HG03442 (cell line): Measurements from ENCODE around the gene CYP2W1.
A peak's percentile ranks its signal among the peaks of the same experiment; 100 is the strongest.

Source experiments
- ATAC-seq: cut with Tn5 transposase; IDR thresholded peaks from one replicate; pipeline ENCODE4 v1.9.1; 2021; ENCODE audit warnings: mild to moderate bottlenecking, moderate library complexity; ENCODE audit not compliant: unreplicated experiment

CYP2W1 gene

DNA sequence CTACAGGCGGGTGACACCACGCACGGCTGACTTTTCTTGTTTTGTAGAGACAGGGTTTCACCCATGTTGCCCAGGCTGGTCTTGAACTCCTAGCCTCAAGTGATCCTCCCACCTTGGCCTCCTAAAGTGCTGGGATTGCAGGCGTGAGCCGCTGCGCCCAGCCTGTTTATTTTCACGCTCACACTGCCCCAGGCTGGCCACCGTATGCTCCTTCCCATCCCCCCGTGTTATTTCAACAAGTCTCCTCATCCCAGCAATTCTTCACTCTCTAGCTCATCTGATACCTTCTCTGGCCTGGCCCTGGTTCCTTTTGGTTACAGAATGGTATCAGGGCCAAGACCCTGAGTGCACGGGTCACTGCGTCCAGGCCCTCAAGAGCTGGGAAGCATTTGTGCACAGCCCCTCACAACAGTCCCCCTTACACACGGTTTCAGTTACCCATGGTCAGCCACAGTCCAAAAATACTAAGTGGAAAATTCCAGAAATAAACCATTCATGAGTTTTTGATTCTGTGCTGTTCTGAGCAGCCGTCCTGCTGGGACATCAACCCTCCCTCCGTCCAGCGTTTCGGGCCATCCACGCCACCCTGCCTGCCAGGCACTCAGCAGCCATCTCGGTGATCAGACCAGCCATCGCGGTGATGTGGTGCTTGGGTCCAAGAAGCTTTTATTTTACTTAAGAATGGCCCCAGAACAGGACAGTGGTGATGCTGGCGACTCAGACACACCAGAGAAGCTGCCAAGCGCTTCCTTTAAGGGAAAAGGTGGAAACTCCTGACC, 16.5 kb upstream of the CYP2W1 start:
- ATAC-seq: no peak

DNA sequence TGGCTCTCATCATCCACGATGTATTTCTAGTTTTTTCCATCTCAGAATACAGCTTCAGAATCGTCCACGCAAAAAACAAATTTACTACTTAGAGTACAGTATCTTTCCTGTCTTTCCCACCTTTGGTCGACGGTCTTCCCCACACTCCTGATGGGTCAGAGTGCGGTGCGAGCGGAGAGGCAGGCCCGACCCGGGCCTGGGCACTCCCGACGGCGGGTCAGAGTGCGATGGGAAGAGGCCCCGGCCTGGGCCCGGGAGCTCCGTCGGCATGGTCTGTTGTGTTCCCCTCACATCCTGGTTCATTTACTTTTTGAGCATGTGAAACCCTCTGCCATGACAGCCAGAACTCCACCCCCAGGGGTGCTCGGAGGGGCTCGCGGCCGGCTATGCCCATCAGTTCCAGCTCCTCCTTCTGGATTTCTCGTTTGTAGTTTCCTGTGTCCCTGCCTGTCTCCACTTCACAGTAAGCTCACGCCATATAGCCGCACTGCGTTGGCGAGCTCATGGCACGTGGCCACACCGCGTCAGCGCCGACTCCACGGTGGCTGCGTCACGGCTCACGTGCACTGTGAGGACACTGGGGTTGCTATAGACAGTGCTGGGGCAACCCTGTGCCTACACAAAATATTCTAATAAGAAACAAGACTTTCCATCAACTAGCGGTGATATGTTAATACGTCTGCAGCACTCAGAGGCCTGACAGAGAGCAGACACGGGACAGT, 15.5 kb upstream of the CYP2W1 start:
- ATAC-seq: no peak

GRCh38 chr7:968205-969105, 14.5 kb upstream of the CYP2W1 start:
- no peak for ATAC-seq

DNA sequence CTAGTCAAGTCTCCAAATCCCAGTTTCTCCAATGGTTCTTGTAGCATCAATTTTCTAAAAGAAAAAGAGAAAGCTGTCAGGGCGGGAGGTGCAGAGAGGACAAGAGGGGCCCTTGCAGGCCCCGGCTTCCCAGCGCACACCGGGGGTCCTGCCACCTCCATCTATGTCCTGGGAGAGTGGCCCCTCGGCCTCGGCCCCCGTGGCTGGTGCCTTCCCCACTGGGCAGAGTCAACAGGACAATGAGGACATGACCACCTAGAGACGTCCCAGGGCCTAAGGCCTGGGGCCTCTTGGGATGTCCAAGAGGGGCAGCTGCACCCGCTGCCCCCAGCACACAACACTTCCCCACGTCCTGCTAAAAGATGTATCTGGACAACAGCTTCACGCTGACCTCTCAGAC, 13.6 kb upstream of the CYP2W1 start:
- no peak for ATAC-seq

- no peak for ATAC-seq
Measured at GRCh38 chr7:970744-971143, 12.2 kb upstream of the CYP2W1 start.

DNA sequence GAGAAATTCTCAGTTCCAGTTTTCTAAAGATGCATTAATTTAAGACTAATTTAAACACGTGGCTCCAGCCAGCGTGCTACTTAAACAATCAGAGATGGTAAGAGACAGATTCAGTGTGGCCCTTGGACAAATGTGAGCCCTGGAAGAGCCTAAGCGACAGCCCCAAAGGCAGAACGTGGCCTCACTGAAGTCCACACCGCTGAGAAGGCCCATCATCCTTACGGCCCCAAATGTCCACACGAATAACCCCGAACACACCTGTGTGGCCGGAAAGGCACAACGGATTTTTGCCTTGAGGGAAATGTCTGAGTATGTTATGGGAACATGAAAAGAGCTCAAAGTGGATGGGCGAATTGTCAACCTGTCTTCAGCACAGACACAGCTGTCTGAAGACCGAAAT, 10.9 kb upstream of the CYP2W1 start:
- no peak for ATAC-seq

GRCh38 chr7:972676-973309, 10.2 kb upstream of the CYP2W1 start:
- no peak for ATAC-seq

DNA sequence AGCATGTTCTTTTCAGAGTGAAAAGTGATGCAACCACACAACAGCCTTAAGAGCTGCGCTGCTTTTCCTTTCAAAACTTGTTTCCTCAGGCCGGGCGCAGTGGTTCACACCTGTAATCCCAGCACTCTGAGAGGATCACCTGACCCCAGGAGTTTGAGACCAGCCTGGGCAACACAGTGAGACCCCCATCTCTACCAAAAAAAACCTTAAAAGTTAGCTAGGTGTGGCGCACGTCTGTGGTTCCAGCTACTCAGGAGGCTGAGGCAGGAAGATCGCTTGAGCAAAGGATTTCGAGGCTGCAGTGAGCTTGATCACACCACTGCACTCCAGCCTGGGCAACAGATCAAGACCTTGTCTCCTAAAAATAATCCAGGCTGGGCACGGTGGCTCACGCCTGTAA, 9.7 kb upstream of the CYP2W1 start:
- ATAC-seq: no peak

- ATAC-seq: no peak
Measured at GRCh38 chr7:974172-974571, 8.8 kb upstream of the CYP2W1 start.

GRCh38 chr7:974820-975681, 7.9 kb upstream of the CYP2W1 start, which contains the start of gene COX19:
TSS of gene COX19 (minus strand) at chr7:975549. CDS start at chr7:975509, 40 bp downstream.
- ATAC-seq: peak; percentile 73

- no peak for ATAC-seq
Measured at GRCh38 chr7:975702-976473, 7.1 kb upstream of the CYP2W1 start.

DNA sequence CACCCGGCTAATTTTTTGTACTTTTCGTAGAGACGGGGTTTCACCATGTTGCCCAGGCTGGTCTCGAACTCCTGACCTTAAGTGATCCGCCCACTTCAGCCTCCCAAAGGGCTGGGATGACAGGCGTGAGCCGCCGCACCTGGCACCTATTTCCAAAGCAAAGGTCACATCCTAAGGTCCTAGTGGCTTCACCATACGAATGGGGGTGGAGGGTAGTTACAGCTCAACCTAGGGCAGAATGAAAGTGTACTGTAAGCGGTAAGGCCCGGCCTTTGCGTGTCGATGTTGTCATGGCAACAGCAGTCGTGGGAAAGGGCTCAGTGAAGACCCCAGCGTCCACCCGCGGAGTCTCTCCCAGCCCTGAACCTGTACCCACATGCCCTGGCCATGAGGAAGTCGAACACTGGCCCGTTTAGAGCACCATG, 6.1 kb upstream of the CYP2W1 start:
- ATAC-seq: no peak

GRCh38 chr7:977326-978048, 5.5 kb upstream of the CYP2W1 start:
- ATAC-seq: no peak

DNA sequence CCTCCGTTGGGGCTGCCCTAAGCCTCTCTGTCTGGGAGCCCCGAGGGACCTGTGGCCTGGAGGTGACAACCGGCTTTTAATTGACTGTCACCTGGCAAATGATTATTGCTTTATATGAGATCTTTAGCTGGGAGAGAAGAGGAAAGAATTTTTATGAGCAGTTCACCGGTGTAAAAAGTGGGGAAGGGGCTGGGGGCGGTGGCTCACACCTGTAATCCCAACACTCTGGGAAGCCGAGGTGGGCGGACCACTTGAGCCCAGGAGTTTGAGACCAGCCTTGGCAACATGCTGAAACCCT, 5.0 kb upstream of the CYP2W1 start:
- no peak for ATAC-seq

GRCh38 chr7:978416-979091, 4.4 kb upstream of the CYP2W1 start:
- ATAC-seq: no peak

DNA sequence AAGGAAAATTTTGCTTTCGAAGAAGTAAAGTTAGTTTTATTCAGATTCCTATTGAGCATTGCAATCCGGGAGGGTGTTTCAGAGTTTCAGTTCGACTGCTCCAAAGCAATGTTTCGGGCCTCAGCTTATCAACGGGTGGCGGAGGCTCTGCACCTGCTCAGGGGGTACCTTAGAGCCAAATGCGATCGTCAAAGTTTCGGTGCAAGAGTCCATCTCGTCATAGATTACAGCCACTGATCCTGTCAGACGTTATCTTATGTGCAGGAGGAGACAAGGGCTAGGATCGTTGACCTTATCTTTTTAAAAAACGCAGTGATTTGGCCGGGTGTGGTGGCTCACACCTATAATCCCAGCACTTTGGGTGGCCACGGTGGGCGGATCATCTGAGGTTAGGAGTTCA, 3.8 kb upstream of the CYP2W1 start:
- ATAC-seq: no peak

DNA sequence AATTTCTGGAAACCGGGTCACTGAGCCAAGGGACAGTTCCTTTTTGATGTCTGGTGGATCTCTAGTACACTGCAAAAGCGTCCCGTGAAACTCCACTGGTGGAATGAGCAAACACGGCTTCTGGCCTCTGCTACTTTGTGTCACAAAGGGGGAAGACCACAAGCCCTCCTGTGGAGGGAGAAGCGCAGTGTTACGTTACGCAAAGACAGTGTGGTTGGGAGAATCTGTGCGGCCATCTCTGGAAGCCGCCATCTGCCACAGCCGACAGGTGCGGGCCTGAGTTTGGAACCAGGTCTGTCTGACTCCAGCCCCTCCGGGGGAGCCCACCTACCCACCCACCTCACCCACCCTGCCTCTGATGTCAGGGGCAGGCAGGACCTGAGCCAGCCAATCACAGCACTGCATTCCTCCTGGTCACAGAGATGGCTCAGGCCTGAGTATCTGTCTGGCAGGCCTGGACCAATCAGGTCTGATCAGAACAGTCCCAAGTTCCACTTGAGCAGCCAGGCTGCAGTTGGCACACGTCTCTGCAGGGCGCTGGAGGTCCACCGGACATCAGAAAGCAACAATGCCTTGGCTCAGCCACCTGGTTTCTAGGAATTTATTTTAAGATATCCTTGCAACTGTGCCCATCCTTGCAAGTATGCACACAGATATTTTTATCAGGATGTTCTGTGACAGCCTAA, 3.0 kb upstream of the CYP2W1 start:
- ATAC-seq: no peak
